Liver (tissue), 9 donors: ENCODE results near the gene CYP11A1. TPM values are rescaled to one million over a fixed set of nuclear protein-coding genes. Genes with fewer than 3 reads are reported as not detected.

Source experiments
- DNase-seq: peaks from one replicate; pipeline ENCODE4 v3.0.0-alpha.2; 2017; ENCODE audit warnings: low spot score
- H3K27ac ChIP-seq, 2 donors: one replicate each; pipeline ENCODE4 v1.7.0; 2013; ENCODE audit warnings: inconsistent platforms in 2 of 2, low read length in 2 of 2, control low read depth in 1 of 2, low read depth in 1 of 2, mild to moderate bottlenecking in 1 of 2
- H3K27me3 ChIP-seq, 4 donors: one replicate each; pipeline versions ENCODE4 v1.6.1 to v1.7.0; 2013; ENCODE audit warnings: low read length in 3 of 4, inconsistent platforms in 1 of 4, mild to moderate bottlenecking in 1 of 4, moderate library complexity in 1 of 4; ENCODE audit not compliant: control insufficient read depth in 4 of 4, insufficient read depth in 4 of 4
- H3K36me3 ChIP-seq, 4 donors: one replicate each; pipeline versions ENCODE4 v1.6.1 to v1.7.0; 2013; ENCODE audit warnings: low read length in 3 of 4, mild to moderate bottlenecking in 3 of 4, low read depth in 1 of 4, moderate library complexity in 1 of 4; ENCODE audit not compliant: control insufficient read depth in 4 of 4, insufficient read depth in 3 of 4
- H3K4me1 ChIP-seq, 4 donors: one replicate each; pipeline versions ENCODE4 v1.6.1 to v1.7.0; 2013; ENCODE audit warnings: low read length in 3 of 4, mild to moderate bottlenecking in 3 of 4, moderate library complexity in 1 of 4; ENCODE audit not compliant: control insufficient read depth in 4 of 4, insufficient read depth in 4 of 4
- H3K4me3 ChIP-seq, 3 donors: one replicate each; pipeline versions ENCODE4 v1.6.1 to v1.7.0; 2013; ENCODE audit warnings: low read length in 3 of 3, control low read depth in 1 of 3, low read depth in 1 of 3, mild to moderate bottlenecking in 1 of 3
- H3K9ac ChIP-seq, 2 donors: one replicate each; pipeline ENCODE4 v1.7.0; 2013; ENCODE audit warnings: low read length in 2 of 2, mild to moderate bottlenecking in 2 of 2, moderate library complexity in 2 of 2, control low read depth in 1 of 2, low read depth in 1 of 2
- H3K9me3 ChIP-seq, 4 donors: one replicate each; pipeline versions ENCODE4 v1.6.1 to v1.7.0; 2013; ENCODE audit warnings: low read length in 3 of 4; ENCODE audit not compliant: control insufficient read depth in 4 of 4
- CTCF ChIP-seq: fragments of 150-350 bp; IDR thresholded peaks from 2 replicates; pipeline ENCODE4 v1.5.1; 2017; ENCODE audit warnings: improper control_type of control experiment, low read depth, low read length; ENCODE audit not compliant: missing input control
- EGR1 ChIP-seq, 2 donors: IDR thresholded peaks; 2 replicates each; pipeline ENCODE4 v1.6.1; 2016 to 2018; ENCODE audit warnings: antibody characterized with exemption in 2 of 2, low read depth in 2 of 2
- FOXA1 ChIP-seq: IDR thresholded peaks from 2 replicates; pipeline ENCODE4 v1.6.1; 2016; ENCODE audit warnings: antibody characterized with exemption
- FOXA2 ChIP-seq: IDR thresholded peaks from 2 replicates; pipeline ENCODE4 v1.6.1; 2016; ENCODE audit warnings: antibody characterized with exemption
- GABPA ChIP-seq, 2 donors: IDR thresholded peaks in 1 of 2; conservative IDR thresholded peaks in 1 of 2; 2 replicates each; pipeline ENCODE4 v1.6.1; 2016; ENCODE audit warnings: antibody characterized with exemption in 2 of 2, mild to moderate bottlenecking in 1 of 2, moderate library complexity in 1 of 2
- HNF4A ChIP-seq, 2 donors: conservative IDR thresholded peaks; 2 replicates each; pipeline ENCODE4 v1.6.1; 2016; ENCODE audit warnings: antibody characterized with exemption in 2 of 2, mild to moderate bottlenecking in 2 of 2
- HNF4G ChIP-seq: IDR thresholded peaks from 2 replicates; pipeline ENCODE4 v1.6.1; 2016; ENCODE audit warnings: antibody characterized with exemption
- JUND ChIP-seq, 2 donors: IDR thresholded peaks; 2 replicates each; pipeline ENCODE4 v1.6.1; 2016; ENCODE audit warnings: antibody characterized with exemption in 2 of 2
- NR2F2 ChIP-seq: IDR thresholded peaks from 2 replicates; pipeline ENCODE4 v1.6.1; 2016; ENCODE audit warnings: antibody characterized with exemption
- RAD21 ChIP-seq, 2 donors: IDR thresholded peaks; 2 replicates each; pipeline ENCODE4 v1.6.1; 2016; ENCODE audit warnings: antibody characterized with exemption in 2 of 2, mild to moderate bottlenecking in 2 of 2
- REST ChIP-seq: IDR thresholded peaks from 2 replicates; pipeline ENCODE4 v1.6.1; 2016; ENCODE audit warnings: antibody characterized with exemption, mild to moderate bottlenecking
- RXRA ChIP-seq, 2 donors: IDR thresholded peaks; 2 replicates each; pipeline ENCODE4 v1.6.1; 2017 to 2018; ENCODE audit warnings: antibody characterized with exemption in 2 of 2, mild to moderate bottlenecking in 1 of 2
- SP1 ChIP-seq: IDR thresholded peaks from 2 replicates; pipeline ENCODE4 v1.6.1; 2018; ENCODE audit warnings: antibody characterized with exemption, mild to moderate bottlenecking
- TAF1 ChIP-seq: conservative IDR thresholded peaks from 2 replicates; pipeline ENCODE4 v1.6.1; 2016; ENCODE audit warnings: antibody characterized with exemption, mild to moderate bottlenecking
- YY1 ChIP-seq: IDR thresholded peaks from 2 replicates; pipeline ENCODE4 v1.6.1; 2016; ENCODE audit warnings: antibody characterized with exemption, mild to moderate bottlenecking
- ZBTB33 ChIP-seq: IDR thresholded peaks from 2 replicates; pipeline ENCODE4 v1.6.1; 2016; ENCODE audit warnings: antibody characterized with exemption
- WGBS: extraction: QIAGEN DNeasy Blood & Tissue Kit; methylation state at CpG from one replicate; pipeline ENCODE4 v1.1.7; 2013; 5-methylcytosine and 5-hydroxymethylcytosine counted together
- polyA plus RNA-seq, 2 donors: library from polyadenylated mRNA; stranded (reverse) in 1 of 2; unstranded in 1 of 2; fragments of 200-250 nt in 1 of 2; fragments of >200 nt in 1 of 2; fragmentation: Nextera tagmentation in 1 of 2; extraction: Ambion mirVana in 1 of 2; gene quantifications; one replicate each; pipeline versions ENCODE4 v1.2.1 to v1.2.3, GENCODE V29; 2013 to 2015
- total RNA-seq, 2 donors: library from RNA; depleted of rRNA; stranded (reverse); fragments of >200 nt; gene quantifications; one replicate each; pipeline ENCODE4 v1.2.3, GENCODE V29; 2014
- TF ChIP-seq, protein P1 (sequence below): IDR thresholded peaks from 2 replicates; pipeline ENCODE4 v1.6.1; 2016; ENCODE audit warnings: antibody characterized with exemption
- TF ChIP-seq, protein P2 (sequence below): IDR thresholded peaks from 2 replicates; pipeline ENCODE4 v1.6.1; 2016; ENCODE audit warnings: antibody characterized with exemption
- donor health status: healthy.
- donor health status: healthy.
- donor health status: healthy.
- donor health status: healthy.
- donor health status: healthy.

Gene CYP11A1
- total and polyA plus RNA-seq, 4 donors: 0.47 to 2.3 (median 1.9) TPM

DNA sequence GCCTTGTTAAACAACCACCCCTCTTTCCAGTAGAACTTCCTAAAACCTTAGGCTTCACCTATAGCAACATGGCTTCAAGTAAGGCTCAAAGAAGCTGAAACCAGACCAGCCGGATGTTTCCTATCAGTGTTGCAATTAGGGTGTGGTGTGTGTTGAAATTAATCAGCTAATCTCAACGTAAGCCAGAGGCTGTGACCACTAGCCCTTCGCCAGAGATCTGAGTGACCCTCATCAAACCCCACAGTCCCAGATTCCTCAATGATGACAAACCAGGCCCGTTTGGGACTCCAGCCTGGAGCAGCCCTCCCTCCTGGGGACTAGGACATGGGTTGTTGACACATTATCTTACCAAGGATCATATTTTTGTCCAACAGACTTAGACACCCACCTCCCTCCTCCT lies 27.3 kb downstream of the CYP11A1 start:
- Histone ChIP-seq H3K4me3 (no peak overlapping the region), H3K27ac (no peak overlapping the region), H3K36me3 (no peaks in the 10 kb centered on the region), H3K9ac (no peak overlapping the region), H3K4me1 (no peaks in the 10 kb centered on the region), H3K27me3 (no peaks in the 10 kb centered on the region), H3K9me3 (no peaks in the 10 kb centered on the region)
- WGBS: 64% methylated on average over 4 of the region's 4 CpGs
- TF ChIP-seq FOXA1 (no peak), TAF1 (no peak)
- no peak for DNase-seq

GRCh38 chr15:74339371-74339770 lies 28.1 kb downstream of the CYP11A1 start:
- no peak overlapping the region for H3K27ac ChIP-seq
- 93% methylated on average over 9 of the region's 9 CpGs for WGBS
- H3K36me3 ChIP-seq: no peaks in the 10 kb centered on the region
- H3K4me3 ChIP-seq: no peak overlapping the region
- H3K9me3 ChIP-seq: no peaks in the 10 kb centered on the region
- H3K27me3 ChIP-seq: no peaks in the 10 kb centered on the region
- no peak for DNase-seq
- TF ChIP-seq, protein P1, sequence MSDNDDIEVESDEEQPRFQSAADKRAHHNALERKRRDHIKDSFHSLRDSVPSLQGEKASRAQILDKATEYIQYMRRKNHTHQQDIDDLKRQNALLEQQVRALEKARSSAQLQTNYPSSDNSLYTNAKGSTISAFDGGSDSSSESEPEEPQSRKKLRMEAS: no peak
- TF ChIP-seq REST (no peak), GABPA (IDR thresholded peaks at IDR 0.05 in 1 of 2, conservative IDR thresholded peaks at IDR 0.05 in 1 of 2) (no peak), RAD21 (IDR thresholded peaks at IDR 0.05) (no peak), FOXA1 (no peak), HNF4G (no peak), FOXA2 (no peak), EGR1 (IDR thresholded peaks at IDR 0.05; ENCODE audit: low read depth in 2 of 2) (no peak), SP1 (no peak), TAF1 (no peak), CTCF (no peak), NR2F2 (no peak), HNF4A (conservative IDR thresholded peaks at IDR 0.05) (no peak), JUND (IDR thresholded peaks at IDR 0.05) (no peak), YY1 (no peak), ZBTB33 (no peak), RXRA (IDR thresholded peaks at IDR 0.05) (no peak)
- TF ChIP-seq, protein P2, sequence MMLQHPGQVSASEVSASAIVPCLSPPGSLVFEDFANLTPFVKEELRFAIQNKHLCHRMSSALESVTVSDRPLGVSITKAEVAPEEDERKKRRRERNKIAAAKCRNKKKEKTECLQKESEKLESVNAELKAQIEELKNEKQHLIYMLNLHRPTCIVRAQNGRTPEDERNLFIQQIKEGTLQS: no peak
- no peak overlapping the region for H3K9ac ChIP-seq
- H3K4me1 ChIP-seq: no peaks in the 10 kb centered on the region
